ENCODE data around the gene CAMTA1. TPM values are rescaled to one million over a fixed set of nuclear protein-coding genes. Genes with fewer than 3 reads are reported as not detected.

Gene CAMTA1
- total RNA-seq, 4 donors from 2014 or later: 45.3 to 68.9 (median 62.0) TPM

DNA sequence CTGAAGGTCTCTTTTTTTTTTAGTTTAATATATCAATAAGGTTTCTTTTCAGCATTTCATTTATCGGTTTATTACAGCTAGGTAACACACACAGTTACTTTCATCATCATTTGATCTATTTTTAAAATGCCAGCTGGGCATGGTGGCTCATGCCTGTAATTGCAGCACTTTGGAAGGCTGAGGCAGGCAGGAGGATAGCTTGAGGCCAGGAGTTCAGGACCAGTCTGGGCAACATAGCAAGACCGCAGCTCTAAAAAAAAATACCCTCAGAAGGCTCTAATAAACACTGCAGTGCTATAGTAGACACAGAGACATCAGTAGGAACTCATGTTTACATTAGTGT, 937.4 kb downstream of the CAMTA1 start:
- ATAC-seq (ENCODE audit: low FRiP score) (no peak), DNase-seq (ENCODE audit: low spot score) (no peak)
- TF ChIP-seq, protein P1, sequence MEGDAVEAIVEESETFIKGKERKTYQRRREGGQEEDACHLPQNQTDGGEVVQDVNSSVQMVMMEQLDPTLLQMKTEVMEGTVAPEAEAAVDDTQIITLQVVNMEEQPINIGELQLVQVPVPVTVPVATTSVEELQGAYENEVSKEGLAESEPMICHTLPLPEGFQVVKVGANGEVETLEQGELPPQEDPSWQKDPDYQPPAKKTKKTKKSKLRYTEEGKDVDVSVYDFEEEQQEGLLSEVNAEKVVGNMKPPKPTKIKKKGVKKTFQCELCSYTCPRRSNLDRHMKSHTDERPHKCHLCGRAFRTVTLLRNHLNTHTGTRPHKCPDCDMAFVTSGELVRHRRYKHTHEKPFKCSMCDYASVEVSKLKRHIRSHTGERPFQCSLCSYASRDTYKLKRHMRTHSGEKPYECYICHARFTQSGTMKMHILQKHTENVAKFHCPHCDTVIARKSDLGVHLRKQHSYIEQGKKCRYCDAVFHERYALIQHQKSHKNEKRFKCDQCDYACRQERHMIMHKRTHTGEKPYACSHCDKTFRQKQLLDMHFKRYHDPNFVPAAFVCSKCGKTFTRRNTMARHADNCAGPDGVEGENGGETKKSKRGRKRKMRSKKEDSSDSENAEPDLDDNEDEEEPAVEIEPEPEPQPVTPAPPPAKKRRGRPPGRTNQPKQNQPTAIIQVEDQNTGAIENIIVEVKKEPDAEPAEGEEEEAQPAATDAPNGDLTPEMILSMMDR (IDR thresholded peaks at IDR 0.05): no peak

DNA sequence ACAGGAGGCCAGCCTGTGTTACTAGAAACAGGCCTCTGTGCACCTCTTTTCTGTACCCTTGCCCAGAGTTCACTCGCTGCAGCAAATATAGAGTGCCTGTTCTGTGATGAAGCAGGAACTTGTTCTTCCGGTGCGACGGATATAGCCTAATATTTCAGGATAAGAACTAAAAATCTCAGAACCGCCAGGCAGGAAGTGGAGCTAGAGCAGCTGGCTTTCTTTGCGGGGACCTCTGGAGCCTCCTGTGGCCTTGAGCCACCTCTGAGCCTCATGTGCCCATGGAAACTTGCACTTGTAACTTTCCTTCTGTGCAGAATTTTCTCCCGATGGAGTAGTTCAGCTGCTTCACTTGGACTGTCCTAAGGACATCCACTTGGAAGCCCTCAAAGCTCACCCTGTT, 941.4 kb downstream of the CAMTA1 start:
- ATAC-seq (ENCODE audit: low FRiP score) (no peak), DNase-seq (ENCODE audit: low spot score) (no peak)
- TF ChIP-seq, protein P1 (IDR thresholded peaks at IDR 0.05): no peak

- DNase-seq (ENCODE audit: low spot score): no peak
- TF ChIP-seq, protein P1 (IDR thresholded peaks at IDR 0.05): no peak
- ATAC-seq (ENCODE audit: low FRiP score): no peak
Observed at GRCh38 chr1:7727809-7728471, 942.7 kb downstream of the CAMTA1 start.

- TF ChIP-seq, protein P1 (IDR thresholded peaks at IDR 0.05): no peak
Observed at GRCh38 chr1:7729761-7730160, 944.5 kb downstream of the CAMTA1 start.

GRCh38 chr1:7732331-7732730, 947.1 kb downstream of the CAMTA1 start:
- DNase-seq (ENCODE audit: low spot score): no peak
- TF ChIP-seq, protein P1 (IDR thresholded peaks at IDR 0.05): no peak
- no peak for ATAC-seq (ENCODE audit: low FRiP score)

More at GRCh38 chr1:7729761-7730160, 944.5 kb downstream of the CAMTA1 start:
- ATAC-seq (ENCODE audit: low FRiP score): no peak
- DNase-seq (ENCODE audit: low spot score): no peak

DNA sequence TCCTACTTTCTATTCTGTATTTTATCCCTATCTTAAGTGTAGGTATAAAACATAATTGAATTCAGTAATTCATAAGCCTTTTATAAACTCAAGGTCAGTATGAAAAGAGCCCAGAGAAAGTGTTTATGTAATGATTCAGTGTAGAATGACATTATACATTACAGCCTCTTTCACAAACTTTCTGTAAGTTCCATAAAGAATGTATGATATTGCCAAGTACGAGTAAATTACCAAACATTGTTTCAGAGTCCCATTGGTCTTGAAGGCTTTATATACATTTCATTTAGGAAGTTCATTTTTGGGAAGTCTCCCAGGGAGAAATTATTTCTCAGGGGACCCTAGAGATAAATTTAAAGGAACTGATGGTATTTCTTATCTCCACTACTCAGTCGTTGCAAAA, 948.0 kb downstream of the CAMTA1 start:
- no peak for ATAC-seq (ENCODE audit: low FRiP score)
- no peak for DNase-seq (ENCODE audit: low spot score)
- TF ChIP-seq, protein P1 (IDR thresholded peaks at IDR 0.05): no peak

DNA sequence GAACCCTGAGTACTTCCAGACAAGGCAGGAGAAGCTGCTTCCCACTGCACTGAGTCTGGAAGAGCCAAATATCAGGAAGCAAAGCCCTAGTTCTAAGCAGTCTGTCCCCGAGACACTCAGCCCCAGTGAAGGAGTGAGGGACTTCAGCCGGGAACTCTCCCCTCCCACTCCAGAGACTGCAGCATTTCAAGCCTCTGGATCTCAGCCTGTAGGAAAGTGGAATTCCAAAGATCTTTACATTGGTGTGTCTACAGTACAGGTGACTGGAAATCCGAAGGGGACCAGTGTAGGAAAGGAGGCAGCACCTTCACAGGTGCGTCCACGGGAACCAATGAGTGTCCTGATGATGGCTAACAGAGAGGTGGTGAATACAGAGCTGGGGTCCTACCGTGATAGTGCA, 952.8 kb downstream of the CAMTA1 start:
- TF ChIP-seq, protein P1 (IDR thresholded peaks at IDR 0.05): no peak
- ATAC-seq (ENCODE audit: low FRiP score): no peak
- no peak for DNase-seq (ENCODE audit: low spot score)

Data from omental fat pad (tissue), 4 donors.